ENCODE results near the gene SLC7A7. TPM values are rescaled to one million over a fixed set of nuclear protein-coding genes. Genes with fewer than 3 reads are reported as not detected.

SLC7A7 gene
- total and polyA plus RNA-seq, 9 of the 15 experiments (the other 6 are each of a cell fraction or from before 2014, with no cell fraction given): 0.07 to 0.68 (median 0.41) TPM

DNA sequence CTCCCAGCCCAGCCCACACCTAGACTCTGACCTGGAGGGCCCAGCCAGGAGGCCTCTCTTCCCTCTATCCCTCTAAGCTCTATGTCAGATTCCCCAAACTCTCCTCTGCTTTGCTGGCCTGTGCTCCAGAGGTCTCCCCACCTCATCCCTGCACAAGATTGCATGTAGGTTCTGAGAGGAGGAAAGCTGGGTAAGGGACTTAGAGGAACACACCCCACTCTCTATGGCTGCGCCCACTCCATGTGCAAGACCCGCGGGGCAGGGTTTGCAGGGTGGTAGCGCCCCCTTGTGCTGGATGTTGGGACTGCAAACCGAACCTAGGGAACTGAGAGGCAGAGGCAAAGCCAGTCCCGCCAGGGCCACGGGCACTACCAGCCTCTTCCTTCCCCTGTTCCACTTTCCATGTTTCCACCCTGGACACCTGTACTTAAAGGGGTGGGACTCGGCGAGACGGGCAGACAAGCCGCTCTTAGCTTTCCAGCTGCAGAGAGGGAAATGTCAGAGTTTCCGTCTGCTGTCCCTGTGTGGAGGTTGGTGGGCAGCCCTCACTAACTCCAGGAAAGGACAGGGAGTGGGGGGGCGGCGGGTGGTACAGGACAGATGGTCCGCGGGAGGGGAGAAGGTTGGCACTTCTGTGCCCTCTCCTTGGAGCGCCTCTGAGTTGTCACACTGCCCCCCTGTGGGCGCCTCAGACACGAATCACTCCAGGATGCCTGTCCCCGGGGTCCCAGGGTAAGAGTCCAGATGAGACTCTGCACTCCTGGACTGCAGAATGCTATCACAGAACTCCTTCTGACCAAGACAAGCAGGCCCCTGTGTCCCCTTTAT lies 37.9 kb upstream of the SLC7A7 start:
- no TSS peak for BruUV-seq (replicated peaks)
- peak; percentile 81 to 88 (median 86) for DNase-seq (ENCODE audit: extremely low read depth in 1 of 4, low spot score in 3 of 4)
- Histone ChIP-seq H3K9me3 (replicated peaks; ENCODE audit: control insufficient read depth, insufficient read depth, low read depth, low read length) (no peaks in the 10 kb centered on the region; the same call in 1 of the 2 replicates), H3K4me2 (ENCODE audit: insufficient read depth, low read length) (peak overlapping the region; percentile 100), H3K4me3 (peak overlapping the region; percentile 47), H3K27me3 (ENCODE audit: control insufficient read depth in 2 of 2, insufficient read depth in 2 of 2, low read length in 2 of 2) (no peaks in the 10 kb centered on the region), H2AFZ (ENCODE audit: low read depth, low read length) (peak overlapping the region; percentile 100), H4K20me1 (replicated peaks; ENCODE audit: control insufficient read depth, insufficient read depth, low read length) (no peaks in the 10 kb centered on the region), H3K79me2 (ENCODE audit: control insufficient read depth, insufficient read depth, low read length) (no peaks in the 10 kb centered on the region), H3K4me1 (replicated peaks in 1 of 2; ENCODE audit: control insufficient read depth in 2 of 2, insufficient read depth in 2 of 2, low read length in 2 of 2) (peaks cover under 1 to 23% of the 10 kb centered on the region in 2 experiments; a peak in 3 of 5 replicates), H3K9me1 (ENCODE audit: control insufficient read depth, insufficient read depth, low read length) (no peaks in the 10 kb centered on the region), H3K36me3 (ENCODE audit: control insufficient read depth, insufficient read depth, low read length) (no peaks in the 10 kb centered on the region), H3K27ac (ENCODE audit: extremely low read depth, low read depth, low read length) (peak overlapping the region; percentile 86), H3K9ac (ENCODE audit: insufficient read depth in 1 of 2, low read depth in 2 of 2, low read length in 2 of 2) (peak overlapping the region; percentile 90)
- 2% methylated on average over 20 of the region's 20 CpGs for WGBS (ENCODE audit: insufficient coverage, low coverage, missing lambda C conversion rate)
- peak; percentile 95 for ATAC-seq
- peak; percentile 92 for FAIRE-seq
- intact Hi-C loops (cut with micrococcal nuclease) (loop anchor here (1.0 to 2.0 kb wide), 8 partner anchors 31 to 475 kb away; no protein-coding TSS in a partner anchor), in situ Hi-C loops (cut with MboI) (no loop called here)
- POLR2A ChIA-PET: interaction anchor here (0.6 to 1.8 kb wide), 6 partner anchors 23 to 412 kb away, joined by 3 to 5 read pairs (median 4); partner anchors contain the start of gene MRPL52
- CTCF ChIA-PET (ENCODE audit: low intra/inter-chr PET ratio): interaction anchor here (0.7 to 4.3 kb wide), 15 partner anchors 21 to 475 kb away, joined by 3 to 68 read pairs (median 8); no protein-coding TSS in a partner anchor
- TF ChIP-seq NEUROD1 (IDR thresholded peaks at IDR 0.05; ENCODE audit: borderline replicate concordance, low read depth, low read length, partially characterized antibody): peak; percentile 35
- TF ChIP-seq, protein P1, sequence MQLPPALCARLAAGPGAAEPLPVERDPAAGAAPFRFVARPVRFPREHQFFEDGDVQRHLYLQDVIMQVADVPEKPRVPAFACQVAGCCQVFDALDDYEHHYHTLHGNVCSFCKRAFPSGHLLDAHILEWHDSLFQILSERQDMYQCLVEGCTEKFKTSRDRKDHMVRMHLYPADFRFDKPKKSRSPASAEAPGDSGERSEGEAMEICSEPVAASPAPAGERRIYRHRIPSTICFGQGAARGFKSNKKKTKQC (CRISPR knock-in tag; IDR thresholded peaks at IDR 0.05): peak; percentile 43; the same call in 1 of the 2 replicates
- TF ChIP-seq CHD4 (IDR thresholded peaks at IDR 0.05; ENCODE audit: insufficient read depth, insufficient replicate concordance, low read depth, low read length, poor library complexity, severe bottlenecking): peak; percentile 37
- no peak for TF ChIP-seq CBX1 (IDR thresholded peaks at IDR 0.05; ENCODE audit: low read depth)
- no peak for TF ChIP-seq MCM3 (IDR thresholded peaks at IDR 0.05)
- no peak for TF ChIP-seq PURB (CRISPR knock-in tag; IDR thresholded peaks at IDR 0.05; ENCODE audit: low read depth)
- TF ChIP-seq FIP1L1 (IDR thresholded peaks at IDR 0.05; ENCODE audit: low read depth, low read length, poor library complexity, severe bottlenecking): no peak
- TF ChIP-seq, protein P2, sequence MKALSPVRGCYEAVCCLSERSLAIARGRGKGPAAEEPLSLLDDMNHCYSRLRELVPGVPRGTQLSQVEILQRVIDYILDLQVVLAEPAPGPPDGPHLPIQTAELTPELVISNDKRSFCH (CRISPR knock-in tag; IDR thresholded peaks at IDR 0.05): no peak
- TF ChIP-seq, protein P2 (tag; IDR thresholded peaks at IDR 0.05): peak; percentile 69; the same call in 1 of the 2 replicates
- TF ChIP-seq RAD51 (IDR thresholded peaks at IDR 0.05; ENCODE audit: borderline replicate concordance, low read depth): no peak
- 0 out of 2 replicates have a peak, but pooled peaks have one; percentile 39 for TF ChIP-seq SMARCE1 (IDR thresholded peaks at IDR 0.05)
- no peak; a peak in 1 of 4 replicates for TF ChIP-seq NONO (IDR thresholded peaks at IDR 0.05; ENCODE audit: low read depth in 2 of 2, low read length in 1 of 2)
- TF ChIP-seq XRCC5 (IDR thresholded peaks at IDR 0.05; ENCODE audit: low read depth, low read length): peak; percentile 88
- TF ChIP-seq ETV1 (tag; conservative IDR thresholded peaks at IDR 0.05; ENCODE audit: low read depth): no peak
- TF ChIP-seq JUND (IDR thresholded peaks at IDR 0.05; ENCODE audit: borderline replicate concordance, low read depth, low read length): no peak
- peak; percentile 21; the same call in 2 of the 3 replicates for TF ChIP-seq JUND (tag; IDR thresholded peaks at IDR 0.05; ENCODE audit: borderline replicate concordance, low read depth, low read length)
- TF ChIP-seq EP300 (IDR thresholded peaks at IDR 0.05; ENCODE audit: low read length): no peak
- no peak for TF ChIP-seq KDM4B (IDR thresholded peaks at IDR 0.05; ENCODE audit: borderline replicate concordance in 2 of 2, low read depth in 1 of 2)
- 0 out of 2 replicates have a peak, but pooled peaks have one; percentile 55 for TF ChIP-seq SMARCA4 (IDR thresholded peaks at IDR 0.05)
- TF ChIP-seq, protein P3, sequence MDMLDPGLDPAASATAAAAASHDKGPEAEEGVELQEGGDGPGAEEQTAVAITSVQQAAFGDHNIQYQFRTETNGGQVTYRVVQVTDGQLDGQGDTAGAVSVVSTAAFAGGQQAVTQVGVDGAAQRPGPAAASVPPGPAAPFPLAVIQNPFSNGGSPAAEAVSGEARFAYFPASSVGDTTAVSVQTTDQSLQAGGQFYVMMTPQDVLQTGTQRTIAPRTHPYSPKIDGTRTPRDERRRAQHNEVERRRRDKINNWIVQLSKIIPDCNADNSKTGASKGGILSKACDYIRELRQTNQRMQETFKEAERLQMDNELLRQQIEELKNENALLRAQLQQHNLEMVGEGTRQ (CRISPR knock-in tag; IDR thresholded peaks at IDR 0.05): no peak
